GM20000 (cell line): ENCODE data around the gene TNIK.

Experiments used
- DNase-seq: peaks from one replicate; pipeline ENCODE4 v3.0.0; 2012; ENCODE audit warnings: low spot score
- CTCF ChIP-seq: IDR thresholded peaks from 2 replicates; pipeline ENCODE4 v1.5.1; 2012; ENCODE audit warnings: mild to moderate bottlenecking, control low read depth; ENCODE audit errors: extremely low read depth, missing control alignments

TNIK gene

GRCh38 chr3:171101982-171102641 is 358.1 kb downstream of the TNIK start:
- no peak for TF ChIP-seq CTCF
- no peak for DNase-seq

GRCh38 chr3:171099911-171100310 is 360.3 kb downstream of the TNIK start:
- no peak for TF ChIP-seq CTCF
- DNase-seq = no peak

- no peak for TF ChIP-seq CTCF
- no peak for DNase-seq
Observed at GRCh38 chr3:171095063-171095462, 365.1 kb downstream of the TNIK start.

- TF ChIP-seq CTCF = no peak
- no peak for DNase-seq
Observed at GRCh38 chr3:171094411-171094810, 365.8 kb downstream of the TNIK start.

GRCh38 chr3:171093462-171093861 is 366.7 kb downstream of the TNIK start:
- no peak for TF ChIP-seq CTCF
- no peak for DNase-seq

- no peak for DNase-seq
- no peak for TF ChIP-seq CTCF
Observed at GRCh38 chr3:171092467-171092911, 367.7 kb downstream of the TNIK start.

- TF ChIP-seq CTCF = no peak
- no peak for DNase-seq
Observed at GRCh38 chr3:171090321-171090720, 369.9 kb downstream of the TNIK start.
